CD14-positive monocyte (primary cell): Measurements from ENCODE around the gene PSMB7. TPM values are rescaled to one million over a fixed set of nuclear protein-coding genes. Genes with fewer than 3 reads are reported as not detected.

Experiments
- DNase-seq, 3 donors: peaks; one replicate each; pipeline ENCODE4 v3.0.0-alpha.2; 2011 to 2022
- H2AFZ ChIP-seq: 2 replicates; pipeline ENCODE4 v1.6.0; 2012; ENCODE audit warnings: mild to moderate bottlenecking, low read depth, low read length, inconsistent platforms; ENCODE audit not compliant: insufficient read depth, poor library complexity, severe bottlenecking
- H3K27ac ChIP-seq, 2 donors: 1 replicate in 1 of 2; 2 replicates in 1 of 2; pipeline ENCODE4 v1.5.1; 2012 to 2013; ENCODE audit warnings: low read length in 2 of 2, control low read depth in 1 of 2, inconsistent platforms in 1 of 2, low read depth in 1 of 2, mild to moderate bottlenecking in 1 of 2
- H3K27me3 ChIP-seq, 2 donors: one replicate each; pipeline versions ENCODE4 v1.6.0 to v1.6.1; 2011 to 2013; ENCODE audit warnings: low read length in 2 of 2; ENCODE audit not compliant: control insufficient read depth in 2 of 2, insufficient read depth in 2 of 2
- H3K36me3 ChIP-seq, 2 donors: replicated peaks in 1 of 2; 1 replicate in 1 of 2; 2 replicates in 1 of 2; pipeline versions ENCODE4 v1.5.1 to v1.6.1; 2012 to 2013; ENCODE audit warnings: low read length in 2 of 2, control low read depth in 1 of 2, inconsistent platforms in 1 of 2, mild to moderate bottlenecking in 1 of 2; ENCODE audit not compliant: insufficient read depth in 2 of 2, control insufficient read depth in 1 of 2
- H3K4me1 ChIP-seq, 2 donors: 1 replicate in 1 of 2; 2 replicates in 1 of 2; pipeline versions ENCODE4 v1.5.1 to v1.6.1; 2012 to 2013; ENCODE audit warnings: low read length in 2 of 2, control low read depth in 1 of 2, inconsistent platforms in 1 of 2, mild to moderate bottlenecking in 1 of 2, moderate library complexity in 1 of 2; ENCODE audit not compliant: insufficient read depth in 2 of 2, control insufficient read depth in 1 of 2
- H3K4me2 ChIP-seq: replicated peaks from 2 replicates; pipeline ENCODE3; 2012; ENCODE audit warnings: low read length, moderate library complexity, mild to moderate bottlenecking; ENCODE audit not compliant: poor library complexity, severe bottlenecking; ENCODE audit errors: extremely low read depth
- H3K4me3 ChIP-seq, 3 experiments: fragments of 200-600 bp in 1 of 3; sonication (generic) in 1 of 3; replicated peaks in 1 of 3; 1 replicate in 2 of 3; 2 replicates in 1 of 3; pipeline ENCODE4 v1.5.1; 2011 to 2013; ENCODE audit warnings: low read length in 3 of 3, mild to moderate bottlenecking in 3 of 3, control low read depth in 2 of 3, low read depth in 2 of 3, inconsistent platforms in 1 of 3, moderate library complexity in 1 of 3
- H3K79me2 ChIP-seq: 2 replicates; pipeline ENCODE4 v1.6.0; 2012; ENCODE audit warnings: mild to moderate bottlenecking, control low read depth, inconsistent platforms, low read length, moderate library complexity; ENCODE audit not compliant: insufficient read depth
- H3K9ac ChIP-seq: 2 replicates; pipeline ENCODE4 v1.6.0; 2017; ENCODE audit warnings: low read length, mild to moderate bottlenecking; ENCODE audit not compliant: insufficient read depth, poor library complexity, severe bottlenecking
- H3K9me3 ChIP-seq, 2 donors: replicated peaks in 1 of 2; 1 replicate in 1 of 2; 2 replicates in 1 of 2; pipeline versions ENCODE4 v1.5.1 to v1.6.1; 2012 to 2013; ENCODE audit warnings: low read length in 2 of 2, control low read depth in 1 of 2; ENCODE audit not compliant: control insufficient read depth in 1 of 2, insufficient read depth in 1 of 2
- H4K20me1 ChIP-seq: 2 replicates; pipeline ENCODE4 v1.6.0; 2012; ENCODE audit warnings: mild to moderate bottlenecking, low read length, control low read depth, moderate library complexity; ENCODE audit not compliant: insufficient read depth
- H3K27ac Mint-ChIP-seq, 7 donors: one replicate each; pipeline ENCODE4 v1.8.0; 2020; ENCODE audit warnings: mild to moderate bottlenecking in 7 of 7, mixed read lengths in 7 of 7, moderate library complexity in 6 of 7, inconsistent platforms in 2 of 7
- H3K27me3 Mint-ChIP-seq, 3 donors: one replicate each; pipeline ENCODE4 v1.8.0; 2021 to 2022; ENCODE audit warnings: low read depth in 3 of 3, mild to moderate bottlenecking in 3 of 3, mixed read lengths in 3 of 3, moderate library complexity in 3 of 3, inconsistent platforms in 1 of 3
- H3K36me3 Mint-ChIP-seq, 2 donors: one replicate each; pipeline ENCODE4 v1.8.0; 2020; ENCODE audit warnings: mixed read lengths in 2 of 2, inconsistent platforms in 1 of 2, mild to moderate bottlenecking in 1 of 2
- H3K4me1 Mint-ChIP-seq: one replicate; pipeline ENCODE4 v1.8.0; 2020; ENCODE audit warnings: mild to moderate bottlenecking, mixed read lengths
- H3K4me3 Mint-ChIP-seq, 2 donors: one replicate each; pipeline ENCODE4 v1.8.0; 2020; ENCODE audit warnings: mild to moderate bottlenecking in 2 of 2, mixed read lengths in 2 of 2, moderate library complexity in 1 of 2
- H3K9me3 Mint-ChIP-seq, 7 donors: one replicate each; pipeline ENCODE4 v1.8.0; 2020 to 2022; ENCODE audit warnings: mixed read lengths in 7 of 7, mild to moderate bottlenecking in 6 of 7, moderate library complexity in 6 of 7, inconsistent platforms in 2 of 7
- WGBS: methylation state at CpG from one replicate; pipeline ENCODE4 v1.1.5; 2013; ENCODE audit warnings: missing lambda C conversion rate; ENCODE audit not compliant: insufficient coverage; 5-methylcytosine and 5-hydroxymethylcytosine counted together
- intact Hi-C, 2 donors: fragments of 100-400 bp; cut with micrococcal nuclease; formaldehyde crosslinking; loops; one replicate each; pipeline versions ENCODE4 v1.15.0 to v1.15.1; 2023
- polyA plus RNA-seq, 3 donors: library from polyadenylated mRNA; depleted of rRNA in 1 of 3; unstranded in 2 of 3; stranded (reverse) in 1 of 3; fragments of 300-500 nt in 2 of 3; fragments of >200 nt in 1 of 3; fragmentation: Illumina TruSeq in 2 of 3; gene quantifications; 1 replicate in 2 of 3; 2 replicates in 1 of 3; pipeline ENCODE4 v1.2.3, GENCODE V29; 2012 to 2021
- TF ChIP-seq, protein P1 (sequence below): fragments of 200-600 bp; IDR thresholded peaks from one replicate; pipeline ENCODE4 v1.8.0; 2022; ENCODE audit warnings: antibody characterized with exemption, mild to moderate bottlenecking

The PSMB7 gene
- polyA plus RNA-seq, 3 donors = 129 to 194 (median 191) TPM

DNA sequence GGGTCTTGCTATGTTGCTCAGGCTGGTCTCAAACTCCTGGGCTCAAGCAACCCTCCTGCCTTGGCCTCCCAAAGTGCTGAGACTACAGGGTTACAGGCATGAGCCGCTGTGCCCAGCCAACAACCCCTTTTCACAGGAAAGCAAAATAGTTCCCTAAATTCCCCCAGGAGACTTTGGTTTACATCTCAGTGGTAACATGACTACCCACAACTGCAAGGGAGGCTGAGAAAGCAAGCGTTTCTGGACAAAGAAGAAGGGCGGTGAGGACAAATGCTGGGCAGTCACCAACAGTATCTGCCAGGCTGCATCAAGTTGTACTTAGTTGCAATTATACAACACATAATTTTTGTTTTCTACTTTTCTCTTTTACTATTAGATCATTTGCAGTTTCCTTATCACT is 27.6 kb upstream of the PSMB7 start:
- DNase-seq = no peak
- Histone ChIP-seq H3K27ac (no peak overlapping the region), H3K79me2 (no peaks in the 10 kb centered on the region), H3K27me3 (peaks cover 0 to 7% of the 10 kb centered on the region in 2 donors), H3K9me3 (no peaks in the 10 kb centered on the region), H4K20me1 (no peaks in the 10 kb centered on the region), H3K36me3 (no peaks in the 10 kb centered on the region), H3K4me1 (no peaks in the 10 kb centered on the region), H2AFZ (no peak overlapping the region), H3K4me3 (no peak overlapping the region), H3K4me2 (no peak overlapping the region), H3K9ac (no peak overlapping the region)
- Mint-ChIP-seq H3K9me3 (peaks cover 0 to 13% (median 7%) of the 10 kb centered on the region in 7 donors), H3K36me3 (no peaks in the 10 kb centered on the region), H3K4me1 (no peaks in the 10 kb centered on the region), H3K27ac (no peak overlapping the region), H3K4me3 (peak overlapping the region in 1 of 2 donors; percentile 21), H3K27me3 (peaks cover 13 to 28% (median 21%) of the 10 kb centered on the region in 3 donors)
- 88% methylated on average over 1 of the region's 3 CpGs for WGBS
- TF ChIP-seq, protein P1, sequence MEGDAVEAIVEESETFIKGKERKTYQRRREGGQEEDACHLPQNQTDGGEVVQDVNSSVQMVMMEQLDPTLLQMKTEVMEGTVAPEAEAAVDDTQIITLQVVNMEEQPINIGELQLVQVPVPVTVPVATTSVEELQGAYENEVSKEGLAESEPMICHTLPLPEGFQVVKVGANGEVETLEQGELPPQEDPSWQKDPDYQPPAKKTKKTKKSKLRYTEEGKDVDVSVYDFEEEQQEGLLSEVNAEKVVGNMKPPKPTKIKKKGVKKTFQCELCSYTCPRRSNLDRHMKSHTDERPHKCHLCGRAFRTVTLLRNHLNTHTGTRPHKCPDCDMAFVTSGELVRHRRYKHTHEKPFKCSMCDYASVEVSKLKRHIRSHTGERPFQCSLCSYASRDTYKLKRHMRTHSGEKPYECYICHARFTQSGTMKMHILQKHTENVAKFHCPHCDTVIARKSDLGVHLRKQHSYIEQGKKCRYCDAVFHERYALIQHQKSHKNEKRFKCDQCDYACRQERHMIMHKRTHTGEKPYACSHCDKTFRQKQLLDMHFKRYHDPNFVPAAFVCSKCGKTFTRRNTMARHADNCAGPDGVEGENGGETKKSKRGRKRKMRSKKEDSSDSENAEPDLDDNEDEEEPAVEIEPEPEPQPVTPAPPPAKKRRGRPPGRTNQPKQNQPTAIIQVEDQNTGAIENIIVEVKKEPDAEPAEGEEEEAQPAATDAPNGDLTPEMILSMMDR = no peak
- intact Hi-C loops = no loop called here

- intact Hi-C loops = no loop called here
- no peaks in the 10 kb centered on the region for H3K9me3 ChIP-seq
- H3K27me3 Mint-ChIP-seq = peaks cover 14 to 31% (median 21%) of the 10 kb centered on the region in 3 donors
These were observed 27.1 kb upstream of the PSMB7 start for GRCh38 chr9:124442379-124442778.

More at GRCh38 chr9:124442379-124442778, 27.1 kb upstream of the PSMB7 start:
- no peak overlapping the region for H3K4me2 ChIP-seq
- H3K36me3 ChIP-seq = no peaks in the 10 kb centered on the region
- Mint-ChIP-seq H3K27ac (no peak overlapping the region), H3K4me3 (no peak overlapping the region), H3K36me3 (no peaks in the 10 kb centered on the region), H3K9me3 (peaks cover 0 to 13% (median 7%) of the 10 kb centered on the region in 7 donors), H3K4me1 (no peaks in the 10 kb centered on the region)
- H3K4me1 ChIP-seq = no peaks in the 10 kb centered on the region
- H3K27me3 ChIP-seq = peaks cover 0 to 7% of the 10 kb centered on the region in 2 donors
- DNase-seq = no peak
- H3K4me3 ChIP-seq = no peak overlapping the region
- TF ChIP-seq, protein P1 = no peak
- no peaks in the 10 kb centered on the region for H3K79me2 ChIP-seq
- no peak overlapping the region for H3K9ac ChIP-seq
- H4K20me1 ChIP-seq = no peaks in the 10 kb centered on the region
- H2AFZ ChIP-seq = no peak overlapping the region
- no peak overlapping the region for H3K27ac ChIP-seq
